ENCODE data around the gene TENM3. TPM values are rescaled to one million over a fixed set of nuclear protein-coding genes. Genes with fewer than 3 reads are reported as not detected.
A peak's percentile ranks its signal among the peaks of the same experiment; 100 is the strongest.

Gene TENM3
- total RNA-seq, 1 experiment from 2014 or later: 71.0 TPM

DNA sequence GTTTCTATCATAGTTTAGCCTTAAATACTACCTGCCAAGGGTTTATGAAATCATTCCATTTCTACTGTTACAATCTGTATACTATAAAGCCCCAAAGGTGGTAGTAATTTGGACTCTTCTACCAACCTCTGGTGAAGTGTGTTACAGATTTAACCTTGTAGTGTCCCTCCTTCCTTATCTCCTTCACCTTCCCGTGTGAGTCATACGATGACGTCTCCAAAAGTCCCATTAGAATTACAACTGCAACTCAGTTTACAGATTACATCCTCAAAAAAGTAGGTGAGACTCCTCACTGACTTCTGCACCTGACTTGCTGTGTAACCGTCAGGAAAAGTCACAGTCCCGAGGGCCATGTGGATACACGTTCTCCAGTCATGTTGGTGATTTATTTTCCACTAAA is 455.0 kb downstream of the TENM3 start:
- TF ChIP-seq, protein P1, sequence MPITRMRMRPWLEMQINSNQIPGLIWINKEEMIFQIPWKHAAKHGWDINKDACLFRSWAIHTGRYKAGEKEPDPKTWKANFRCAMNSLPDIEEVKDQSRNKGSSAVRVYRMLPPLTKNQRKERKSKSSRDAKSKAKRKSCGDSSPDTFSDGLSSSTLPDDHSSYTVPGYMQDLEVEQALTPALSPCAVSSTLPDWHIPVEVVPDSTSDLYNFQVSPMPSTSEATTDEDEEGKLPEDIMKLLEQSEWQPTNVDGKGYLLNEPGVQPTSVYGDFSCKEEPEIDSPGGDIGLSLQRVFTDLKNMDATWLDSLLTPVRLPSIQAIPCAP (CRISPR knock-in tag; IDR thresholded peaks at IDR 0.05): no peak
- peaks cover 44% of the 10 kb centered on the region for H3K4me1 Mint-ChIP-seq
- H3K4me3 Mint-ChIP-seq: no peak overlapping the region
- ChIA-PET POLR2A (no interaction called here), CTCF (no interaction called here)
- H3K27ac Mint-ChIP-seq: peak overlapping the region; percentile 70
- no peak; the same call in 1 of the 2 replicates for ATAC-seq
- peaks cover 12% of the 10 kb centered on the region; the same call in 1 of the 2 replicates for H3K36me3 Mint-ChIP-seq
- H3K9me3 Mint-ChIP-seq: no peaks in the 10 kb centered on the region
- no peak for DNase-seq (ENCODE audit: low spot score)
- no peaks in the 10 kb centered on the region for H3K27me3 Mint-ChIP-seq (ENCODE audit: low read depth)

DNA sequence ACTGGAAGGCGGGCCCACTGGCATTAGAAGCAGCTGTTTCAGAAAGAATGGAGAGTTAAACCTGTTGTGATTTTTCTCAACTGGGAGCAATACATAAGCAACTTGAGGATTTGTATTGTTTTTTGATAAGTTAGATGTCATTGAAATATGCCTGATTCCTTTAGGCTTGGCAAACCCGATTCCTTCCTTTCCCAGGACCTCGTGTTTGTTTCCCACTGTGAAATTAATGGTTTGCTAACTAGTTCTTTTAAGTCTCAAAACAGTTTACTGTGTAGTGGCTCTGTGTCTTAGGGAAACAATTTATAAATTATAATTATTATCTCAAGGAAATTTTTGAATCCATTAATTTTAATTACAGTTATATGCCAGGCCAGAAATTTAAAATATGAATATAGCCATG is 456.0 kb downstream of the TENM3 start:
- Mint-ChIP-seq H3K9me3 (no peaks in the 10 kb centered on the region), H3K36me3 (peaks cover 12% of the 10 kb centered on the region; the same call in 1 of the 2 replicates), H3K27me3 (ENCODE audit: low read depth) (no peaks in the 10 kb centered on the region), H3K4me3 (no peak overlapping the region), H3K4me1 (peaks cover 44% of the 10 kb centered on the region), H3K27ac (peak overlapping the region; percentile 51; the same call in 1 of the 2 replicates)
- TF ChIP-seq, protein P2, sequence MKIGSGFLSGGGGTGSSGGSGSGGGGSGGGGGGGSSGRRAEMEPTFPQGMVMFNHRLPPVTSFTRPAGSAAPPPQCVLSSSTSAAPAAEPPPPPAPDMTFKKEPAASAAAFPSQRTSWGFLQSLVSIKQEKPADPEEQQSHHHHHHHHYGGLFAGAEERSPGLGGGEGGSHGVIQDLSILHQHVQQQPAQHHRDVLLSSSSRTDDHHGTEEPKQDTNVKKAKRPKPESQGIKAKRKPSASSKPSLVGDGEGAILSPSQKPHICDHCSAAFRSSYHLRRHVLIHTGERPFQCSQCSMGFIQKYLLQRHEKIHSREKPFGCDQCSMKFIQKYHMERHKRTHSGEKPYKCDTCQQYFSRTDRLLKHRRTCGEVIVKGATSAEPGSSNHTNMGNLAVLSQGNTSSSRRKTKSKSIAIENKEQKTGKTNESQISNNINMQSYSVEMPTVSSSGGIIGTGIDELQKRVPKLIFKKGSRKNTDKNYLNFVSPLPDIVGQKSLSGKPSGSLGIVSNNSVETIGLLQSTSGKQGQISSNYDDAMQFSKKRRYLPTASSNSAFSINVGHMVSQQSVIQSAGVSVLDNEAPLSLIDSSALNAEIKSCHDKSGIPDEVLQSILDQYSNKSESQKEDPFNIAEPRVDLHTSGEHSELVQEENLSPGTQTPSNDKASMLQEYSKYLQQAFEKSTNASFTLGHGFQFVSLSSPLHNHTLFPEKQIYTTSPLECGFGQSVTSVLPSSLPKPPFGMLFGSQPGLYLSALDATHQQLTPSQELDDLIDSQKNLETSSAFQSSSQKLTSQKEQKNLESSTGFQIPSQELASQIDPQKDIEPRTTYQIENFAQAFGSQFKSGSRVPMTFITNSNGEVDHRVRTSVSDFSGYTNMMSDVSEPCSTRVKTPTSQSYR (CRISPR knock-in tag; IDR thresholded peaks at IDR 0.05): no peak
- DNase-seq (ENCODE audit: low spot score) (no peak), ATAC-seq (no peak)
- POLR2A ChIA-PET: no interaction called here
- CTCF ChIA-PET: interaction anchor here (1.3 kb wide), 1 partner anchor 226 kb away, joined by 3 read pairs; no protein-coding TSS in a partner anchor

DNA sequence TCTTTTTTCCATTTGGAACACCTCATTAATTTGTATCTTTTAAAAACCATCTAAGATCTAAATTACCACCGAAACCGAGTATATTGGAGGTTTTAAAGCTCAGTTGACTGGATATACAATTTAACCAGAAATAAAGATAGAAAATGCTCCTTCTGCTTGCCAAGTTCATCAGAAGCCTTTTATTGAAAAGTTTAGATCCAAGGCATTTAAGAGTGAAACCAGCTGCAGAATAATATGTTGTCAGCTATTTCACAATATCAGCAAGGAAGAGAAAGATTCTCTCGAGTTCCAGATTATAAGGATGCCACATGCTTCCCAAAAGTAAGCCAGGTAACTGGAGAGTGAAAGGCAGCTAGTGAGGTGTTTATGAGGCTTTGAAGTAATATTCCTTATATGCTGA is 456.6 kb downstream of the TENM3 start:
- POLR2A ChIA-PET: no interaction called here

More for the DNA sequence above, 456.6 kb downstream of the TENM3 start:
- ATAC-seq: no peak
- no peaks in the 10 kb centered on the region for H3K27me3 Mint-ChIP-seq (ENCODE audit: low read depth)
- CTCF ChIA-PET: interaction anchor here (1.3 kb wide), 1 partner anchor 225 kb away, joined by 3 read pairs; no protein-coding TSS in a partner anchor
- no peak overlapping the region for H3K4me3 Mint-ChIP-seq
- DNase-seq (ENCODE audit: low spot score): no peak
- H3K9me3 Mint-ChIP-seq: no peaks in the 10 kb centered on the region
- peaks cover 9% of the 10 kb centered on the region; the same call in 1 of the 2 replicates for H3K36me3 Mint-ChIP-seq
- peaks cover 39% of the 10 kb centered on the region for H3K4me1 Mint-ChIP-seq
- H3K27ac Mint-ChIP-seq: peak overlapping the region; percentile 36; the same call in 1 of the 2 replicates
- TF ChIP-seq ZNF396 (CRISPR knock-in tag; IDR thresholded peaks at IDR 0.05; ENCODE audit: borderline replicate concordance) (no peak), TCF7 (CRISPR knock-in tag; IDR thresholded peaks at IDR 0.05; ENCODE audit: low read depth) (no peak), ZBTB21 (CRISPR knock-in tag; IDR thresholded peaks at IDR 0.05; ENCODE audit: borderline replicate concordance) (no peak), SMAD4 (CRISPR knock-in tag; IDR thresholded peaks at IDR 0.05) (no peak), JUN (CRISPR knock-in tag; IDR thresholded peaks at IDR 0.05) (no peak), SMAD3 (CRISPR knock-in tag; IDR thresholded peaks at IDR 0.05; ENCODE audit: borderline replicate concordance) (no peak), SOX15 (CRISPR knock-in tag; IDR thresholded peaks at IDR 0.05) (no peak), ZNF317 (CRISPR knock-in tag; IDR thresholded peaks at IDR 0.05; ENCODE audit: borderline replicate concordance, low read depth) (no peak)
- TF ChIP-seq, protein P3, sequence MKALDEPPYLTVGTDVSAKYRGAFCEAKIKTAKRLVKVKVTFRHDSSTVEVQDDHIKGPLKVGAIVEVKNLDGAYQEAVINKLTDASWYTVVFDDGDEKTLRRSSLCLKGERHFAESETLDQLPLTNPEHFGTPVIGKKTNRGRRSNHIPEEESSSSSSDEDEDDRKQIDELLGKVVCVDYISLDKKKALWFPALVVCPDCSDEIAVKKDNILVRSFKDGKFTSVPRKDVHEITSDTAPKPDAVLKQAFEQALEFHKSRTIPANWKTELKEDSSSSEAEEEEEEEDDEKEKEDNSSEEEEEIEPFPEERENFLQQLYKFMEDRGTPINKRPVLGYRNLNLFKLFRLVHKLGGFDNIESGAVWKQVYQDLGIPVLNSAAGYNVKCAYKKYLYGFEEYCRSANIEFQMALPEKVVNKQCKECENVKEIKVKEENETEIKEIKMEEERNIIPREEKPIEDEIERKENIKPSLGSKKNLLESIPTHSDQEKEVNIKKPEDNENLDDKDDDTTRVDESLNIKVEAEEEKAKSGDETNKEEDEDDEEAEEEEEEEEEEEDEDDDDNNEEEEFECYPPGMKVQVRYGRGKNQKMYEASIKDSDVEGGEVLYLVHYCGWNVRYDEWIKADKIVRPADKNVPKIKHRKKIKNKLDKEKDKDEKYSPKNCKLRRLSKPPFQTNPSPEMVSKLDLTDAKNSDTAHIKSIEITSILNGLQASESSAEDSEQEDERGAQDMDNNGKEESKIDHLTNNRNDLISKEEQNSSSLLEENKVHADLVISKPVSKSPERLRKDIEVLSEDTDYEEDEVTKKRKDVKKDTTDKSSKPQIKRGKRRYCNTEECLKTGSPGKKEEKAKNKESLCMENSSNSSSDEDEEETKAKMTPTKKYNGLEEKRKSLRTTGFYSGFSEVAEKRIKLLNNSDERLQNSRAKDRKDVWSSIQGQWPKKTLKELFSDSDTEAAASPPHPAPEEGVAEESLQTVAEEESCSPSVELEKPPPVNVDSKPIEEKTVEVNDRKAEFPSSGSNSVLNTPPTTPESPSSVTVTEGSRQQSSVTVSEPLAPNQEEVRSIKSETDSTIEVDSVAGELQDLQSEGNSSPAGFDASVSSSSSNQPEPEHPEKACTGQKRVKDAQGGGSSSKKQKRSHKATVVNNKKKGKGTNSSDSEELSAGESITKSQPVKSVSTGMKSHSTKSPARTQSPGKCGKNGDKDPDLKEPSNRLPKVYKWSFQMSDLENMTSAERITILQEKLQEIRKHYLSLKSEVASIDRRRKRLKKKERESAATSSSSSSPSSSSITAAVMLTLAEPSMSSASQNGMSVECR (CRISPR knock-in tag; IDR thresholded peaks at IDR 0.05; ENCODE audit: borderline replicate concordance): no peak
- TF ChIP-seq, protein P4, sequence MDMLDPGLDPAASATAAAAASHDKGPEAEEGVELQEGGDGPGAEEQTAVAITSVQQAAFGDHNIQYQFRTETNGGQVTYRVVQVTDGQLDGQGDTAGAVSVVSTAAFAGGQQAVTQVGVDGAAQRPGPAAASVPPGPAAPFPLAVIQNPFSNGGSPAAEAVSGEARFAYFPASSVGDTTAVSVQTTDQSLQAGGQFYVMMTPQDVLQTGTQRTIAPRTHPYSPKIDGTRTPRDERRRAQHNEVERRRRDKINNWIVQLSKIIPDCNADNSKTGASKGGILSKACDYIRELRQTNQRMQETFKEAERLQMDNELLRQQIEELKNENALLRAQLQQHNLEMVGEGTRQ (CRISPR knock-in tag; IDR thresholded peaks at IDR 0.05): no peak
